ENCODE measurements around the gene ADGRB2.

Gene ADGRB2

DNA sequence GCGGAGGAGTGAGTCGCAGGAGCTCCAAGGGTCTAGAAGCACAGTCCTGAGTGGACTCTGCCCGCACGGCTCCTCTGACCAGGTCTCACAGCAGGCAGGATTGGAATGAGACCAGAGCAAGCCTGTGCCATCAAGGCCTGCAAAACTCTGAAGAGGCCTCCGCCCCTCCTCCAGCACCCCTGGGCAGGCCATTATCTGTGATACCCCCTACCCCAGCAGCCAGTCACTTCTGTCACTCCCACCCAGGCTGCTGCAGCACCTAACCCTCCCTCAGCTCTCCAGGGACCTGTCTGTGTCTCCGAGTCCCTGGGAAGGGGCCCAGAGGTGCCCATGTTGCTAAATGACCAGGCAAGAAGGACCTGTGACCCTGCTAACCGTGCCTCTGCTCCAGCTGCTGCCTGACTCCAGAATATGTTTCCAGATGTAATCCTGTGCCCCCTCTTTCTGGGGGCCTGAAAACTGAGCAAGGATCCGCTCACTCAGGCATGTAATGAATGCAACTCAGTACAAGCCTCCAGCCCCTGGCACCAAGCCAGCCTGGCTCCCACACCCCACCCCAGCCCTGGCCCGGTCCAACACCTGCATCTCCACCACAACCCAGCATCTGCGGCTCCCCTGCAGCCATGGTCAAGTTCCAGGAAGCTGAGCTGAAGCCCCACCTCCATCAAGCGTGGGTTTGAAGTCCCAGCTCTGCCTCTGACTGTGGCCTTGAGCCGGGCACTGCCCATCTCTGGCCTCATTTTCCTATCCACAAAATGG lies 38.2 kb downstream of the ADGRB2 start:
- Histone ChIP-seq H3K9me2 (replicated peaks; ENCODE audit: insufficient read depth, low read length) (no peaks in the 10 kb centered on the region), H3K4me2 (ENCODE audit: low read depth, low read length, poor library complexity, severe bottlenecking) (no peak overlapping the region), H3K4me3 (ENCODE audit: insufficient read depth, low read length, poor library complexity, severe bottlenecking) (no peak overlapping the region), H3K9ac (ENCODE audit: low read length) (no peak overlapping the region), H3K79me2 (ENCODE audit: insufficient read depth, low read length) (no peaks in the 10 kb centered on the region), H3K9me3 (ENCODE audit: insufficient read depth, low read length) (no peaks in the 10 kb centered on the region), H3K27me3 (ENCODE audit: low read length) (no peaks in the 10 kb centered on the region), H3F3A (ENCODE audit: insufficient read depth) (no peaks in the 10 kb centered on the region), H4K20me1 (ENCODE audit: low read depth, low read length) (no peaks in the 10 kb centered on the region), H3K36me3 (ENCODE audit: low read length) (no peaks in the 10 kb centered on the region), H3K27ac (ENCODE audit: low read depth, low read length) (no peak overlapping the region), H2AFZ (ENCODE audit: low read depth, low read length, severe bottlenecking) (no peak overlapping the region)
- no peak for TF ChIP-seq EZH2phosphoT487 (conservative IDR thresholded peaks at IDR 0.05; ENCODE audit: low read length)
- TF ChIP-seq, protein P1, sequence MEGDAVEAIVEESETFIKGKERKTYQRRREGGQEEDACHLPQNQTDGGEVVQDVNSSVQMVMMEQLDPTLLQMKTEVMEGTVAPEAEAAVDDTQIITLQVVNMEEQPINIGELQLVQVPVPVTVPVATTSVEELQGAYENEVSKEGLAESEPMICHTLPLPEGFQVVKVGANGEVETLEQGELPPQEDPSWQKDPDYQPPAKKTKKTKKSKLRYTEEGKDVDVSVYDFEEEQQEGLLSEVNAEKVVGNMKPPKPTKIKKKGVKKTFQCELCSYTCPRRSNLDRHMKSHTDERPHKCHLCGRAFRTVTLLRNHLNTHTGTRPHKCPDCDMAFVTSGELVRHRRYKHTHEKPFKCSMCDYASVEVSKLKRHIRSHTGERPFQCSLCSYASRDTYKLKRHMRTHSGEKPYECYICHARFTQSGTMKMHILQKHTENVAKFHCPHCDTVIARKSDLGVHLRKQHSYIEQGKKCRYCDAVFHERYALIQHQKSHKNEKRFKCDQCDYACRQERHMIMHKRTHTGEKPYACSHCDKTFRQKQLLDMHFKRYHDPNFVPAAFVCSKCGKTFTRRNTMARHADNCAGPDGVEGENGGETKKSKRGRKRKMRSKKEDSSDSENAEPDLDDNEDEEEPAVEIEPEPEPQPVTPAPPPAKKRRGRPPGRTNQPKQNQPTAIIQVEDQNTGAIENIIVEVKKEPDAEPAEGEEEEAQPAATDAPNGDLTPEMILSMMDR (IDR thresholded peaks at IDR 0.05; ENCODE audit: insufficient read depth, low read length, poor library complexity, severe bottlenecking), result no peak

DNA sequence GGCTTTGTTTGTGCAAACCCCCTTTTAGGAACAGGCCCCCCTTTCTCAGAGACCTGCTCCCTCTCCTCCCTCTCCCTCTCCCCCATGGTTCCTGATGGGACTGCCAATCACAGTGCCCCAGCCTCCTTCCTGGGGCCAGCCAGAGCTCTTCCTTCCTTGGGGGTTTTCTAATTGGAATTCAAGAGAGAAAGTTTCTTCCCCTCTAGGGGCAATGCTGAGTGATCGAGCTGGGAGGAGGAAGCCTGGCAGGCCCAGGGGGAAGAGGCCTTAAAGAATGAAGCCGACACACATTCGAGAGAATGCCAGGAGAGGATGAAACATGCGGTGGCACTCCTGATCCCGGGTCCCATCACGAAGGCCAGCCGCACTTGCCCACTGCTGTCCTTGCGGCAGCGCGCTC lies 39.0 kb downstream of the ADGRB2 start:
- Histone ChIP-seq H2AFZ (ENCODE audit: low read depth, low read length, severe bottlenecking) (no peak overlapping the region), H3K79me2 (ENCODE audit: insufficient read depth, low read length) (no peaks in the 10 kb centered on the region), H4K20me1 (ENCODE audit: low read depth, low read length) (no peaks in the 10 kb centered on the region), H3K27me3 (ENCODE audit: low read length) (no peaks in the 10 kb centered on the region), H3K27ac (ENCODE audit: low read depth, low read length) (no peak overlapping the region), H3K9me3 (ENCODE audit: insufficient read depth, low read length) (no peaks in the 10 kb centered on the region), H3F3A (ENCODE audit: insufficient read depth) (no peaks in the 10 kb centered on the region), H3K4me2 (ENCODE audit: low read depth, low read length, poor library complexity, severe bottlenecking) (no peak overlapping the region), H3K4me3 (ENCODE audit: insufficient read depth, low read length, poor library complexity, severe bottlenecking) (no peak overlapping the region), H3K9ac (ENCODE audit: low read length) (no peak overlapping the region), H3K36me3 (ENCODE audit: low read length) (no peaks in the 10 kb centered on the region), H3K9me2 (replicated peaks; ENCODE audit: insufficient read depth, low read length) (no peaks in the 10 kb centered on the region)
- no peak for TF ChIP-seq EZH2phosphoT487 (conservative IDR thresholded peaks at IDR 0.05; ENCODE audit: low read length)
- TF ChIP-seq, protein P1 (IDR thresholded peaks at IDR 0.05; ENCODE audit: insufficient read depth, low read length, poor library complexity, severe bottlenecking), result no peak

DNA sequence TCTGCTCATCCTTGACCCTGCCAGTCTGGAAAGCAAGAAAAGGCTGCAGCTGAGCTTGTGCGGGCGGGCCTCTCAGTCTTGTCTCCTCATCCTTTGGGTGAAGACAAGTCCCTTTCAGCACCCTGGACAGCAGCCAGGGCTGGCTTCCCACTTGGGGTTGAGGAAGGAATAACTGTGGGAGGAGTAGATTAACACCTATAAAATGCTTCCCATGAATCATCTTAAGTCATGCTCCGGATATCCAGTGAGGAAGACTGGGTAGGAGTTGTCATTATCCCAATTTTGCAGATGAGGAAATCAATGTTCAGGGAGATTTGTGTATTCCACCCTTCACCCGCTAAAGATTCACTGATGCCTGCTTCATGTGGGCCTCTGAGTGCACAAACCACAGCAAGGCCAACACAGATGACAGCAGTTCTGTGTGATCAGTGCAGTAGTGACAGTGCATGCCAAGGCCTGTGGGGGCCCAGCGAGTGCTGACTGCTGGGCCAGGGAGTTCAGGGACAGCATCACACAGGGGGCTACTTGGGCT lies 40.2 kb downstream of the ADGRB2 start:
- Histone ChIP-seq H3K36me3 (ENCODE audit: low read length) (no peaks in the 10 kb centered on the region), H3K79me2 (ENCODE audit: insufficient read depth, low read length) (no peaks in the 10 kb centered on the region), H3K9me3 (ENCODE audit: insufficient read depth, low read length) (no peaks in the 10 kb centered on the region), H4K20me1 (ENCODE audit: low read depth, low read length) (no peaks in the 10 kb centered on the region), H3K4me3 (ENCODE audit: insufficient read depth, low read length, poor library complexity, severe bottlenecking) (no peak overlapping the region), H3K27me3 (ENCODE audit: low read length) (no peaks in the 10 kb centered on the region), H3K9ac (ENCODE audit: low read length) (no peak overlapping the region), H3K4me2 (ENCODE audit: low read depth, low read length, poor library complexity, severe bottlenecking) (no peak overlapping the region), H3K9me2 (replicated peaks; ENCODE audit: insufficient read depth, low read length) (no peaks in the 10 kb centered on the region), H3K27ac (ENCODE audit: low read depth, low read length) (no peak overlapping the region), H3F3A (ENCODE audit: insufficient read depth) (no peaks in the 10 kb centered on the region), H2AFZ (ENCODE audit: low read depth, low read length, severe bottlenecking) (no peak overlapping the region)
- TF ChIP-seq, protein P1 (IDR thresholded peaks at IDR 0.05; ENCODE audit: insufficient read depth, low read length, poor library complexity, severe bottlenecking), result no peak
- TF ChIP-seq EZH2phosphoT487 (conservative IDR thresholded peaks at IDR 0.05; ENCODE audit: low read length), result no peak
